HG03342 (cell line): Measurements from ENCODE around the gene MAGEB3.
"Not testable (repeated sequence)": the region's sequence is repeated elsewhere in the genome, so short reads cannot be mapped to it uniquely, and the experiment has no call there.

ENCODE experiments used
- ATAC-seq: cut with Tn5 transposase; IDR thresholded peaks from one replicate; pipeline ENCODE4 v1.9.1; 2021; ENCODE audit warnings: mild to moderate bottlenecking, moderate library complexity; ENCODE audit not compliant: unreplicated experiment

Gene MAGEB3

DNA sequence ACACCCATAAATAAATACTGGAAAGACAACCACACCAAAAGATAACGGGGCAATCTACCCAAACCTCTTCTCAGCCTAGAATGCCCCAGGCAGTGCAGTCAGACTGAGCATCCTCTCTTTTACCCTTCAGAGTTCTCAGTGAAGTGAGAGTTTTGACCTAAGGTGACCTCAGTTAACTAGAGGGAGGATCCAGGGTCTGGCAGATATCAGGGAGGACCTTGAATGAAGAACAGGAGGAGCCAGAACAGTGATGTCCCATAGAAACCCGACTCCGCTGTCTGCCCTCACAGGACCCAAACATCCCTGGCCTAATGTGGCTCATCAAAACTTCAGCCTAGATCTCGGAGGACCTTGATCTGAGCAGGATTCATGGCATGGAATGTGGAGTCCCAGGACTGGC, at the start of gene MAGEB3:
Gene MAGEB3, plus strand, starts transcription at position 263 of the 400 bp plus-strand sequence. CDS start 5,268 bp downstream, outside the sequence.
- ATAC-seq, result no peak

- no peak for ATAC-seq
Measured at GRCh38 chrX:30181353-30181752, 49.1 kb upstream of the MAGEB3 start.

- no peak for ATAC-seq
Measured at GRCh38 chrX:30183554-30183953, 46.9 kb upstream of the MAGEB3 start.

DNA sequence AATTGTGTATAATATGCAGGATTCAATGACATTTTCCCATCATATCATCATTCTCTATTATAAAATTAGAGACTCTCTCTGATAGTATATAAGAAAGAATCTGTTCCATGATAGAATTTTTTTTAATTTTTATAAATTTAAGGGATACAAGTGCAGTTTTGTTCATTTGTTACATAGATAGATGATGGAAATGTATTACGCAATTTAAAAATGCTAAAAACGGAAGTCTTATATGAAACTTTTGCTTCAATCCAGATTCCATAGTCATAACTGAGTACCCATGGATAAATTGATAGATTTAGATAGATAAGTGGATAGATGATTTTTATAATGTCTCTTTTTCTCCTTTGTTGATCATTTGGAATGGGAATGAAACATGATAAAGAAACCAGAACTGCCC, 40.0 kb upstream of the MAGEB3 start:
- no peak for ATAC-seq

DNA sequence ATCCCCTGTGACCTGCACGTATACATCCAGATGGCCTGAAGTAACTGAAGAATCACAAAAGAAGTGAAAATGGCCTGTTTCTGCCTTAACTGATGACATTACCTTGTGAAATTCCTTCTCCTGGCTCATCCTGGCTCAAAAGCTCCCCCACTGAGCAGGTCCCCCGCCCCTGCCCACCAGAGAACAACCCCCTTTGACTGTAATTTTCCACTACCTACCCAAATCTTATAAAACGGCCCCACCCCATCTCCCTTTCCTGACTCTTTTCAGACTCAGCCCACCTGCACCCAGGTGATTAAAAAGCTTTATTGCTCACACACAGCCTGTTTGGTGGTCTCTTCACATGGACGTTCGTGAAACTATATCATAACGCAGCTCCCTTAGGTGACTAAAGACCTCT, 36.5 kb upstream of the MAGEB3 start:
- ATAC-seq, result not testable (repeated sequence)

- no peak for ATAC-seq
Measured at GRCh38 chrX:30196322-30196721, 34.1 kb upstream of the MAGEB3 start.

GRCh38 chrX:30212172-30212571, 18.3 kb upstream of the MAGEB3 start:
- ATAC-seq, result no peak

DNA sequence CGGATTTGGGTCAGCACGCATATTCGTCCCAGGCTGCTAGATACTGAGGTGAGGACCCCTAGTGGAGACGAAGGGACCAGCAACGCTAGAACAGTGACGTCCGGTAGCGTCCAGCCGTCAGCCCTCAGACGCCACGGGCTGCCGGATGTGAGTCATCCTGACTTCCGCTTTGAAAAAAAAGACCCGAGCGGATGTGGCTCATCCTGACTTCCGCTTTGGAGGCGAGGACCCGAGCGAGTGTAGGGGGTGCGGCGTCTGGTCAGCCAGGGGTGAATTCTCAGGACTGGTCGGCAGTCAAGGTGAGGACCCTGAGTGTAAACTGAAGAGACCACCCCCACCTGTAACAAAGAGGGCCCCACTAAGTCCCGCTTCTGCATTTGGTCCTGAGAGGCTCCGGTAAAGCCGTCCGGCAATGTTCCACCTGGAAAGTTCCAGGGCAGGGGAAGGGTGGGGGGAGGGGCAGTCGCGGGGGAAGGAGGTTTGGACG, 15.1 kb upstream of the MAGEB3 start, which contains the start of gene MAGEB2:
Gene MAGEB2, plus strand, starts transcription at position 207 of the 487 bp plus-strand sequence. CDS start 3,018 bp downstream, outside the sequence.
- no peak for ATAC-seq

DNA sequence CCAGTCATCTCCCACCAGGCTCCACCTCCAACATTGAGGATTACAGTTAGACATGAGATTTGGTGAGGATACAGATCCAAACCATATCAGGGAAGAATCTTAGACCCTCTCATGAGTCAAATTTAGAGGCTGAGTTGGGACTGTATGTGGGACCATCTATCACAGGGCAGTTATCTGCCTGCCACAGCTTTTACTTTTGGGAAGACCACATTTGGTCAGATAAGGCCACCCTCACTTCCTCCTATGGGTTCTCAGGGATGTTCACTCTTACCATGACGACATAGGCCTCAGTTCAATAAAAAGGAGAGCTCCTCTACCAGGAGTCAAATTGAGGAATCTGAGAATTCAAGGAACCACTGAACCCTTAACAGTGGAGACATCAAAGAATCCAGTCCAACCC, 13.0 kb upstream of the MAGEB3 start:
- no peak for ATAC-seq

- no peak for ATAC-seq
Measured at GRCh38 chrX:30219372-30219771, 11.1 kb upstream of the MAGEB3 start.

DNA sequence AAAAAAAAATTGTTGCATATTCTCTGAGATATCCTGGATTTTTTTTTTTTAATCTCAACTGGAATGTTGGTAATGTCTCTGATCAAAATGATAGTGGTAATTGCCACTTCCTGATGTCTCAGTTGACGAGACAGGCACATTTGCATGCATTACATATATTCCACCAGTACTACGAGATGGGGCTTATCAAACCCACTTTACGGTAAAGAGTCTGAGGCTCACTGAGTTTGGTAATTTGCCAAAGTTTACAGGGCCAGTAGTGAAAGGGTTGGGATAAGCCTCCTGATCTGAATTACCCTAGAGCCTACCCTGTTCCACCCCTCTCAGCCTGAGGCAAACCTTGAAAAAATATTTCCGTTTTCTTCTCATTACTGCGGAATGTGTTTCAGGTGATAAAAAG, 9.8 kb upstream of the MAGEB3 start:
- no peak for ATAC-seq

DNA sequence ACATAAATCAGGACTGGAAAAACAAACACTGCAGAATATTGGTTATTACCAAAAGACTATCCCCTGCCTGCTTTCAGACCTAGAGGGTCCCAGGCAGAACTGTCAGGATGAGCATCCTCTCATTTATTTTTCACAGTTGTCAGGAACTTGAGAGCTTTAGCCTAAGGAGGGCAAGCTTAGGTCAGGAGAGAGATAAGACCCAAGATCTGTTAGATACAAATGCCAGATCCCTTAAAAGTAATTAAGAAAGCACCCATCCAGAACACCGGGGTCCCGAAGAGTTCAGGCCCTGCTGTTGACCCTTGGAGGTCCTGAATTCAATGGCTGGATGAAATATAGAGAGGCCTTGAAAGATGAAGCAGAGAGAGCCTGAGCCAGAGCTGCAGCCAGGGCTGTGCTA, 5.9 kb upstream of the MAGEB3 start:
- no peak for ATAC-seq

DNA sequence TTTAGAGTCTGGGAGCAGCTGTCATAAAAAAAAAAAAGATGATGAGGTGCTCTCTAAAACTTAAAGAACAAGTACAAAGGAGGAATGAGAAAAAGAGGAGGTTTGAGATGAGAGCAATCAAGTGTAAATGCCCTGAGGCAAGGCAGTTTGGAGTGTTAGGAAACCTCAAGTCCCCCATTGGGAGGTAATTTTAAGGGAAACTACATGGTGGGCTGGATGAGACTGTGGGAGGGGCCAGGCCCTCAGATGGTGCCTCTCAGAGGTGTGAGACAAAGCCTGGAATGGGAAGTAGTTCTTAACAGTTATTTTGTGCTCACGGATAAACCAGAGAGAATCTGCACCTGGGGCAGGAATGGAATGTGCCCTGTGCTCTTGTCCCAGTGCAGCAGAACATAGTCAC, 1.9 kb upstream of the MAGEB3 start:
- no peak for ATAC-seq

DNA sequence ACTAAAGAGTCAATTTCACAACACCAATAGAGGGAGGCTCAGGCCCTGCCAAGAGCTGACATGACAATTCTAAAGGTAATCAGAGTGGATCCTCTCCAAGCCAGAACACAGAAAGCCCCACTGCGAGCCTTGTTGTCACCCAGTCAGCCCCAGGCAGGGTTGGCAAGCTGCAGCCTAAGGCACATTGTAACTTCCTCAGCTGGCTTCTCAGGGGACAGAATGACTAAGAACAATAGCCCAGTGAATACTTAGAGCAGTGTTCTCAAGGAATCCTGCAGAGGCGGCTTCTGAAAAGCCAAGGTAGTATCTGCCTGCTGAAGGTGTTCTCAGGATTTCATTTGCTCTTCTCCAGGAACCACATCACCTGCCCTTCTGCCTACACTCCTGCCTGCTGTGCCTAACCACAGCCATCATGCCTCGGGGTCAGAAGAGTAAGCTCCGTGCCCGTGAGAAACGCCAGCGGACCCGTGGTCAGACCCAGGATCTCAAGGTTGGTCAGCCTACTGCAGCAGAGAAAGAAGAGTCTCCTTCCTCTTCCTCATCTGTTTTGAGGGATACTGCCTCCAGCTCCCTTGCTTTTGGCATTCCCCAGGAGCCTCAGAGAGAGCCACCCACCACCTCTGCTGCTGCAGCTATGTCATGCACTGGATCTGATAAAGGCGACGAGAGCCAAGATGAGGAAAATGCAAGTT, 11.4 kb downstream of the MAGEB3 start, which contains the start of gene MAGEB4:
Gene MAGEB4, plus strand, starts transcription at position 277 of the 692 bp plus-strand sequence. Its CDS starts 136 bp downstream, at position 413.
- ATAC-seq, result no peak

GRCh38 chrX:30246769-30247489, 16.5 kb downstream of the MAGEB3 start, which contains the start of gene MAGEB1:
TSS of gene MAGEB1 (plus strand) at chrX:30247146. CDS start at chrX:30250494, 3,348 bp downstream.
- ATAC-seq, result no peak

GRCh38 chrX:30248854-30249253, 18.4 kb downstream of the MAGEB3 start:
- ATAC-seq, result peak; percentile 75

DNA sequence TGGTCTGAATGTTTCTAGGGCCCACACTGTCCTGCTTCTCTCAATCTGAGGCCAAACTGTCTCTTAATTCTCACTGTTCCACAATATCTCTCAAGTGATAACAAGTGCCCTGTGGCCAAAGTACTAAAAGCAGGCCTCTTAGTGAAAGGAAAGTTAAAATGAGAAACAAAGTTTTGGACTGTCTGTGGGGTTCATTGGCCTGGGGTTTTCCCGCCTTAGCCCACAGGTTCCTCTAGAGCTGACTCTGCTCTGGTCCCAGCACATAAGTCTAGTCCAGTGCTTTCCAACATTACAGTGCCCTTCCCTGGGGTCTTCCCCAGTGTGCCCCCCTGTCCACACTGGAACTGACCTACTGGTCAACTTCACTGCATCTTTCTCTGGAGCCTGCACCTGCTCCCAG, 22.8 kb downstream of the MAGEB3 start:
- ATAC-seq, result no peak

DNA sequence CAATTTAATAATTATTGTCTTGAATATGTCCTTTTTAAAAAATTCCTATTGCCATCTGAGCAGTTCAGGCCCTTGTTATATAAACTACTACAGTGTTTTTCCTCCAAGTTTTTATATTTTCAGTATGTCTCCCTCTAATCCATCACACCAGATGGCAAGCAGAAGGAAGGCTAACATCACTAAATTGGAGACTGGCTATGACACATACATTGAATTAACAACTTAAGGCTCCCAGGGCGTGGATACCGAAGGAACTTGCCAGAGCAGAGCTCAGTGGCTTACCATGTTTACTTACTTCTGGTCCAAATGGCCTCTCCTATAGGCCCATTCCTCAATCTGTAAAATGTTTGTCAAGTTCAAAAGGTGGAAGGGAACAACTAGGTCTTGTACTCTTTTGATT, 29.5 kb downstream of the MAGEB3 start:
- ATAC-seq, result no peak

DNA sequence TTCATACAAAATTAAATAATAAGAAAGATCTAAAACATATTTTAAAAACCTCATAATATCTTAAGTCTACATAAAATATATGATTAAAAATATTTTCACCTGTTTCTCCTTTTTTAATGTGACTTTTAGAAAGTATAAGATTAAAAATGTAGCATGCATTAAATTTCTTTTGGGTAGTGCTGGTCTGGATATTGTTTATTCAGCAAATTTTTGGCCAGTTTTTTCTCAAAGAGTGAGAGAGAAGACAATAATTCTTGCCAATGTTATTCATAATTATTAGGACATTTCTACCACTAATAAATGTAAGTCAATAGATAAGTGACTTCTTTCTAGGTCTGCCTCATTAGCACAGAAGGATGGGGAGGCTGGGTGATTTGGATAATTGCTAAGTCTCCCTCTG, 30.6 kb downstream of the MAGEB3 start:
- ATAC-seq, result no peak

DNA sequence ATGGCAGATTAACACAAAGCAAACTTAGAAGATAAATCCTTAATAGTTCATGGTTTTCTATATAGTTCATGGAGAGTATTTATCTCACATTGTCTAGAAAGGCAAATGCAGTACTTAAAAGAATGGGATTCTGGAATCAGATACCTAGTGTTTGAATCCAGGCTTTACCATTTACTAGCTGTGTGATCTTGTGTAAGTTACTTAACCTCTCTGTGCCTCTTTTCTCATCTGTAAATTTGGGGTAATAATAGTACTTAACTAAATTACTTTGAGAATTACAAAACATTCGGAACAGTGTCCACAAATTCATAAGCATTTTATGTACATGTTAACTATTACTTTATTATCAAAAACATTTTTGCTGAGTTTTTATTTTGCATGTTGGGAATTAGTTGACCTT, 32.3 kb downstream of the MAGEB3 start:
- no peak for ATAC-seq

DNA sequence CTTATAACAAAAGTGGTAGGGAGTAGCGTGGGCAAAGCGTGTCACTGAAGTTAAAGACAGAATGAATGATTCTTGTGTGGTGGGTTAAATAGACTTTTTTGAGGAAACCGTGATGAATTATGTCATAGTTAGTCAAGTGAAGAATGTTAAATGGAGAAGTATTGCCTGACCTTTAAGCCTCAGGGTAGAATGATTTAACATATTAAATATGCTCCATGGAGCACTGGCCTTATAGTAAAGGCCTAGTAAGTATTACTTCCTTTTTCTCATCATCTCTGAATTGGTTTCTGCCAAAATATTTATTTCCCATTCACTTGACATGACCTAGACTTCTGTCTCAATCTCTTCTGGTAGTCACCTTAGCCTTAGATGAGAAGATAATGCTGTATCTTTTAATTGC, 40.2 kb downstream of the MAGEB3 start:
- ATAC-seq, result no peak

- ATAC-seq, result no peak
Measured at GRCh38 chrX:30275498-30275897, 45.0 kb downstream of the MAGEB3 start.
